Fibroblast of the conjunctiva (primary cell): ENCODE data around the gene ACTL9.

ENCODE experiments used
- DNase-seq: peaks from one replicate; pipeline ENCODE4 v3.0.0-alpha.2; 2010; ENCODE audit warnings: low read depth

The ACTL9 gene

DNA sequence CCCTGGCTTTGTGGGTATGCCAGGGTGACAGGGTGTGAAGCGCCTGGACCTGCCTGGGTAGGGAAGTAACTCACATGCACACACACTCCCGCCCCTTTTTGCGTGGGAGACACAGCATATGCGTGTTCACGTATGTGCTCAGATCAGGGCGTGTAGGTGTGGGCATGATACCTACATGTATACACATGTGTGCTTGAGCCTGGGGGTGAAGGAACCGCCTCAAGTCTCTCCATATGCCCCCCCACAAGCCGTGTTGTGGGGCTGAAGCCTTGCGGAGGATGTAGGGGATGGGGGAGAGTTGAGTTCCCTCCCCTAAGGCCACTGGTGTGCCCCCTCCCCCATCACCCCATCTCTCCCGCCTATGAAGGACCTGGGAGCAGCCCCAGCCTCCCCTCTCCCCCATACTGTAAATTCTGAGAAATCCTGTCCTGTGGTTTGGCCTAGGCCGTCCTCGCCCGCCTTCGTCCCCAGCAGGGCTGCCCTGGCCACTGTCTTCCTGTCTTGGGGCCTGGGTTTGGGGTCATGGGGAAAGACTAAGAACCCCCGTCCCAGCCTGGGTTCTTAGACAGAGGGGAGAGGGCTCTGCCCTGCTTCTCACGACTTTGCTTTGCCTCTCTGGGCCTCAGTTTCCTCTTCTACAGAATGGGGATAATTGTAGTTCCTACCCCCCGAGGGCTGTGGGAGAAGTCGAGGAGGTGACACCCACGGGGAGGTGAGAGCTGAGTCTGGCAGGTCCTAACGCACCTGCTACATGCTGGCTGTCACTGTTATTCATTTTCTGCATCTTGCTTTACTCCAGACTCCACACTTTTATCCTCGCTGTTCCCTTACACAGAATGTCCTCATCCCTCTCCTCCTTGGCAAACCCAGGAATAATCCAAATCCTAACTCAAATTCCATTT lies 14.3 kb downstream of the ACTL9 start:
- DNase-seq = no peak

DNA sequence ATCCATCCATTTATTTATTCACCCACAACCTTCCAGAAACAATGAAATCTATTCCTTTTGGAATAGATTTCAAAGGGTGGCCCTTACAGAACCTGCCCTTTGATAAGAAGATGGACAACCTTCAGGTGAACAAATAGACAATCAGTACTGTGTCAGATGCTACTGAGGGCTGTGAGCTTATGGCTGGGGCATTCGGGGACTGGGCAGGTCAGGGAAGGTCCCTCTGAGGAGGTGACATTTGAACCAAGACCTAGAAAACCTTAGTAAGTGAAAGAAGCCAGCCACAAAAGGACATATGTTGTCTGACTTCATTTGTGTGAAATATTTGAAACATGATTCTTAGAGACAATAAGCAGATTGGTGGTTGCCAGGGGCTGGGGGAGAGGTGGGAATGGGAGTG lies 15.7 kb downstream of the ACTL9 start:
- DNase-seq = no peak

DNA sequence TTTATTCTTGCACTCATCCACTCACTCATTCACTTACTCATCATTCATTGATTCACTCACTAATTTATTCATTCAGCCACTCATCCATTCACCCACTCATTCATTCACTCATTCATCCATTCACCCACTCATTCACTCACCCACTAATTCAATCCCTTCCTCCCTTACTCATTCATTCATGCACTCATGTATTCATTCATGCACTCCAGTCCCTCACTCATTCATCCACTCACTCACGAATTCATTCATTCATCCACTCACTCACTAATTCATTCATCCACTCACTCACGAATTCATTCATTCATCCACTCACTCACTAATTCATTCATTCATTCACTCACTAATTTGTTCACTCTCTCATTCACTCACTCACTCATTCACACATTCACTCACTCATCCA lies 16.1 kb downstream of the ACTL9 start:
- DNase-seq = no peak

DNA sequence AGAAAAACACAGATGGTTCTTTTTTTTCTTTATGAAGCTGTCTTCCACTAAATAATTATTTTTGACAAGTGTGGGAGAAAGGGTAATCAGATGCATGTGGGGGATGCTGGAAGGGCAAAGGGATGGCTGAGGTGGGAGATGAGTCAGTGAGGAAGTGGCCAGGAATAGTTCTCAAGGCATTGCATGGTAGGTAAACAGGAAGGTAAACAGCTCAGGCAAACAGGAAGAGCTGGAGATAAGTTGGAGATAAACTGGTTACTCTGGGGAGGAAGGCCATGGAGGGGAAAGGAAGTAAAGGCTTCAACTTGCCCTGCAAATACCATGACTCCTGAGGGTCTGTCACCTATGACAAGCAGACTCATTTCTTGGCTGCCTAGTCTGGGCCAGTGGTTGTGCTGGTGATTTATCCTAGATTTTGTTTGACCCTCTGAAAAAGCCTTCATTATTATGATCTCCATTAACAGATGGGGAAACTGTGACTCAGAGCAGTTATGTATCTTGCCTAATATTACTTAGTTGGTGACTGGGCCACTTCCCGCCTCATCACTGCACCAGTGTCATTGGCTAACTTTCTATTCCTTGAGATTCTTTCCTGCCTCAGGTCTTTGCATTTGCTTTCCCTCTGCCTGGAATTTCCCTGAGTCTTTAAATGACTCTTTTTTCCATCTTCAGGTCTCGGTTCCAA lies 17.1 kb downstream of the ACTL9 start:
- DNase-seq = no peak

DNA sequence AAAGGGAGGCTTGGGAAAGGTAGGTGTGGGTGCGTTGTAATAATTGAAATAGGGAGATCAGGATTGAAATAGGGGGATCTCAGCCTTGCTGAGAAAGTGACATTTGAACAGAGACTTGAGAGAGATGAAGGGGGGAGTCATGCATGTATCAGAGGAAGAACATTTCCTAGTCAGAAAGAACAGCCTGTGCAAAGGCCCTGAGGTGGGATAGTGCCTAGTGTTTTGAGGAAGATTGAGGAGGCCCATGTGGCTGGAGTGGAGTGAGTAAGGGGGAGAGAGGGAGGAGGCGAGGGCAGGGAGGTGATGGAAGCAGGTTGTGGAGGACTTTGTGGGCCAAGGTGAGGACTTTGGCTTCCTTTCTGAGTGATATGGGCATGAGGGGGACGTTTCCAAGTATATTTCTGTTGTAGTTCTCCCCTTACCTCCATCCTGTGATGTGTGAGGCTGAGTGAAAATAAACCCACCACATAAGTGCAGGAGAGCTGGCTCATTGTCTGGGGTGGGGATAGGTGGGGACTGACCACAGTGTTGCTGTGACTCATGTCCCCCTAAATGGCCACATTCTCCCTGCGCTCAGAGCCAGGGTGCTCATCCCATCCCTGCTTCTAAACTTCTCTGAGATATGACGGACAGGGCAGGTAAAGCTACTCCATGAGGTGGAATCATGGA lies 17.8 kb downstream of the ACTL9 start:
- no peak for DNase-seq

DNA sequence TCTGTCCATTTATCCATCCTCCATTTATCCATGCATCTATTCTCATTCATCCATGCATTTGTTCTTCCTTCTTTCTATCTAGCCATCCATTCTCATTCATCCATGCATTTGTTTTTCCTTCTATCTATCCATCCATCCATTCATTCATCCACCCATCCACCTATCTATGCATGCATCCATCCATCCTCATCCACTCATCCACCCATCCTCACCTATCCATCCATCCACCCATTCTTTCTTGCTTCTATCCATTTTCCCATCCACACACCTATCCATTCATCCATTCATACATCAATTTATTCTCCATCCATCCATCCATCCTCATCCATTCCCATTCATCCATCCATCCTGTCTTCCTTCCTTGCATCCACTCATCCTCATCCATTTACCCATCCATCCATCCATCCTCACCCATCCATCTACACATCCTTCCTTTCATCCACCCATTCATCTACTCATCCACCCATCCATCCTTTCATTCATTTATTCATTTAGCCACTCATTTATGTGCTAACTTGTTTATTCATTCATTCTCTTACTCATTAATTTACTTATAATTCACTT lies 20.3 kb downstream of the ACTL9 start:
- no peak for DNase-seq

DNA sequence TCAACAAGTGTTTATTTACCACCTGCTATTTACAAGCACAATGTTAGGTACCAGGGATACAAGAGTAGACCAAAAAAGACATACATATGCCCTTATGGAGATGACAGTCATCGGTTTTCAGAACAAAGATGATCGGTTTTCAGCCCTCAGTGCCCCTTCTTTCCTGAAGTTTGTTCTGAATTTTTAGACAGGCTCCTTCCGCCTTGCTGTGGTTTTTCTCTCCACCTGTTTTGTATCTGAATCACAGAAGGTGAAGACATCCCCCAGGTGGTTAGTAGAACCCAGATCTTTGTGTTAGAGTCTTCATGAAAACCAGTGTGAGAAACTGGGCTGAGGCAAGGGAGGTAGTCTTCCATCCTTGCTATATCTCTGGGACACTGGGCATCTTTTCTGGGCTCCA lies 23.5 kb downstream of the ACTL9 start:
- no peak for DNase-seq

DNA sequence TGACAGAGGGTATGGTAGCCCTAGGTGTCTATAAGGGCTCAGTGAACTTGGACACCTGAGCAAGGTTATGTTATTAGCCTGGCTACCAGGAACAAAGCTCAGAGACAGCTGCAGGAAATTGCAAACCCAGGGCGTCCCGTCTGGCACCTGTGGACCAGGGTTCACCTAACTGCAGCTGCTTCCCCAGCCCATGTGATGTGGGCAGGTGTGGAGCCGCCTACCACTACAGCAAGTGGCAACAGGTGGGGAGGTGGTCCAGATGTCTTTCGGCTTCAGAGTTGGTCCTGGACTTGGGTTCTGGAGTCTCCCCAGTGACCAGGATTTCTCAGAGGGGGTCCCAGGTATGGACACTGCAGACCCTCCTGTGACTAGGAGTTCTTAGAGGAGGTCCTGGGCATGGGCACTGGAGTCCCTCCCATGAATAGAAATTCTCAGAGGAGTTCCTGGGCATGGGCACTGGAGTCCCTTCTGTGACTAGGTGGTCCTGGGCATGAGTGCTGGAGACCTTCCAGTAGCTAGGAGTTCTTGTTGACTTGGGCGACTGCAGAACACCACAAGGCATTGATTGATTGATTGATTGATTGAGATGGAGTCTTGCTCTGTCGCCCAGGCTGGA lies 25.2 kb downstream of the ACTL9 start:
- no peak for DNase-seq

DNA sequence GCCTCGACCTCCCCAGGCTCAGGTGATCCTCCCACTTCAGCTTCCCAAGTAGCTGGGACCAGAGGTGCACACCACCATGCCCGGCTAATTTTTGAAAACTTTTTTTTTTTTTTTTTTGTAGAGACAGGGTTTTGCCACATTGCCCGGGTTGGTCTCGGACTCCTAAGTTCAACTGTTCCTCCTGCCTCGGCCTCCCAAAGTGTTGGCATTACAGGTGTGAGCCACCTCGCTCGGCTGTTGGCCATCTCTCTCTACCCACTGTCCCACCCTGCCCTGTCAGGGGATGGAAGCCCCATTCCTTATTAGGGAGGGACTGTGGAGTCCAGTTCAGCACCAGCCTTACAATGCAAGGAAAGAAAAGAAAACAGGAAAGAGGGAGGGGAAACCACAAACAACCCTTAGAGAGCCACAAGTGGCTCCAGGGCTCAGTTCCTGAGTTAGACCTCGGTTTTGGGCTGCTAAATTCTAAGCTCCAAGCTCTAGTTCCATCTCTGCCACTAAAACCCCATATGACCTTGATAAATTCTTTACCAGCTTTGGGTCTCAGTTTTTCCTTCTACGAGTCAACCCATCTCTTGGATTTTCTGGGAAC lies 31.7 kb downstream of the ACTL9 start:
- no peak for DNase-seq

DNA sequence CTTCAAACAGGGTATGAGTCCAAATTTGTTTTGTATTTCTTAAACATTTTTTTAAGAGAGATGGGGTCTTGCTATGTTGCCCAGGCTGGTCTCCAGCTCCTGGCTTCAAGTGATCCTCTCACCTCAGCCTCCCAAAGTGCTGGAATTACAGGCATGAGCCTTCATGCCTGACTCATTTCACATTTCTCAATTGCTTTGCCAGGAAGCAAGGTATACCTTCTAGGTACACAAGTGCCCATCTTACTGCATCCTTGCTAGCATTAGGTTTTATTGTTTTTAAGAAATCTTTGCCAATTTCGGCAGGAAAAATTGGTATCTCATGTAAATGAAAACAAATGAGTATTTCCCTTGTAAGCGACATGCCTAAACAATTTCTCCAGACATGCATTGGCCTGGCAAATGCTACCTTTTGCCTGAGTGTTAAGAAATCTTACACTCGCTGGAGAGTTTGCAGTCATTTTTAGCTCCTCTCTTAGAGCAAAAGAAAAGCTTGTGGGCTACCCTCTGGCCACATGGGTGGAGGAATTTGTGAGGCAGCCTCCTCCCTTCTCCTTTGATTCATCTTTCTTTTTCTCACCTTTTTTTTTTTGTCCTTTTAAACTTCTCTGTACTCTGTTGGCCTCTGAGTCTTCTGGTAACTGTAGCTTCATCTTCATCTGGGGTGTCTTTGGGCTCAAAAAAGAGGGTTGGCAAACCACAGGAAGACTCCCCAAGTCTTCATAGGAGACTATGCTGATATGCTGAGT lies 33.0 kb downstream of the ACTL9 start:
- DNase-seq = no peak

DNA sequence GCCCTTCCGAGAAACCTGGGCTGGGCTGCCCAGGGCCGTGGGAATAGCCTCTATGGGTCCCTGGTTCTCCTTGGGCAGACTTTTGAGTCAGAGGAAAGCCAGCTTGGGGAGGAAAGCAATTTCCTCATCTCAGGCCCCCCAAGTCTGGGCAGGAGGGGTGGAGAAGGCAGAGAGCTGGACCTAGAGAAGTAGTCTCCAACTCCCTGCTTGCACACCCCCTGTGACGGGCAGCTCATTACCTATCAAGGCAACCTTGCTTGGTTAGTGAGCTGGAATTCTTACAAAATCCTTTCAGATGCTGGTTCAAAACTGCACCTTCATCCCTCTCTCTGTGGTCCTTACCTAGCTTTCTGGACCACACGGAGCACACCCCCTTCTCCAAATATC lies 33.9 kb downstream of the ACTL9 start:
- DNase-seq = no peak

DNA sequence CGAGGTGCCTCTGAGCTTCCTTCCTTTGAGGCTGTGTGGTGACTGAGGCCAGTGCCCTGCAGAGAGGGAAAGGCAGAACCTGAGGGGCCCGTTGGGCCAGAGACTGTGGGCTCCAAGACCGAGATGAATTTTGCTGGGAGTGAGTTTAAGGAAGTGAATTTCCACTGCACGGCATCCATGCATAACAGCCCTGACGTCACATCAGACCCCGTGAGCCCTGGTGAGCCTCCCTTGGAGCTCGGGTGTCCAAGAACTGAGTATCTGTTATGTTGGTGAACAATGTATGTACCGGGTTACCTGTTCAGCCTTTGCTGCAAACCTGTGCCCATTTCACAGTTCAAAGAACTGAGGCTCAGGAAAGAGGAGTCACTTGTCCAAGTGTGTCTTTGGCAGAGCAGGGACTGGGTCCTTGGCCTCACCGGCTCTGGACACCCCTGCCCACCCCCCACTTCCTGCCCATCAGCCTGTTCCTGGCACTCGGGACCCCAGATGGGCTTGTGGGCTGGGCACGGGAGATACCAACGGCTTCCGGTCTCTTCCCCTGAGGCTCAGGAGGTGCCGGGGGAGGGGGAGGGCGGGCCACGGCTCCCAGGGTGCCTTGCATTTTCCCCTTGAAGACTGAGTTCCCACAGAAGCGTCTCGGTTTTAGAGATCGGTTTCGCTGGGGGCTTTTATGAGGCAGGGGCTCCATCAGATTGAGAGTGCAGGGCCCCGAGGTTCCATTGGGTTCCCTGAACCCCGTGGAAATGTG lies 34.5 kb downstream of the ACTL9 start:
- DNase-seq = no peak

DNA sequence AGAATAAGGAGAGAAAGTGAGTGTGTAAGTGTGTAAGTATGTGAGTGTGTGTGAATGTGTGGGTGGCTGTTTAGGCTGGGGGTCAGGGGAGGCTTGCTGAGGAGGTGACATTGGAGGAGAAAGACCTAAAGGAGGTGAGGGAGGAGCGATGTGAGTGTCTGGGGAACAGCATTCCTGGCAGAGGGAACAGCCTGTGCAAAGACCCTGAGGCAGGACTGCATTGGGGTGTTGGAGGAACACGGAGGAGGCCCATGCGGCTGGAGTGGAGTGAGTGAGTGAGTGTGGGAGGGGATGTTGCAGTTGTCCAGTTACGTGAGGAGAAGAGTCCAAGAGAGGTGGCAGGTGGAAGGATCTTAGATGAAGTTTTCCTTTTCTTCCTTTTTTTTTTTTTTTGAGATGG lies 36.3 kb downstream of the ACTL9 start:
- DNase-seq = no peak

DNA sequence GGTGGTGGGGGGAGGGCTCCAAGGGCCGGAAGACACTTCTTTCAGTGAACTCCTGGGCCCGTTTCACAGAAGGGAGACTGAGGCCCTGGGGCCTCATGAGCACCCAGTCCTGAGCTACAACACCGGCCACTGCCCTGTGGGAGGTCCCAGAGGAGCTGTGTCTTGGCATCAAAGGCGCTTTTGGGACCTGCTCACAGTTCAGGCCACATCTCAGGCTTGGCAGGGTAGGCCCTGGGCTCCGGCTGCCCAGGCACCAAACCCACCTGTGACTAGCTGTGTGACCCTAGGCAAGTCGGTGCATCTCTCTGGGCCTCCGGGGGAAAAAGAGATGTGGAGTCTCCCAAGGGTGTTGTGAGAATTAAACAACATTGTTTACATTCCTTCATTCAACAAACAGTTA lies 38.7 kb downstream of the ACTL9 start:
- no peak for DNase-seq

DNA sequence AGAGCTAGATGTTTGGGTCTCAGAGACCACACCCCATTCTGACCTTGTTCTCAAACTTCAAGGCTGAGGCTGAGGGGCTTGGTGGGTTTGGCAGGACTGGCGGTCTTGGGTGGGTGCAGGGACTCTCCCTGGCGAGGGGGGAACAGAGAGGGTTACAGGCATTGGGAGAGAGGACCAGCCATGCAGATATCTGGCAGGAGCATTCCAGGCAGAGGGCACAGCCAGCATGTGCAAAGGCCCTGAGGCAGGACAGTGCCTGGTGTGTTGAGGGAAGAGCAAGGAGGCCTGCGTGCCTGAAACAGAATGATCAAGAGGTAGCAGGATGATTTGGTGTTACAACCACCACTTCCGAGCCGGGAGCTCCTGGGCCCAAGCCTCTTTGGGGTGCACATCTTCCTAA lies 40.7 kb downstream of the ACTL9 start:
- no peak for DNase-seq

DNA sequence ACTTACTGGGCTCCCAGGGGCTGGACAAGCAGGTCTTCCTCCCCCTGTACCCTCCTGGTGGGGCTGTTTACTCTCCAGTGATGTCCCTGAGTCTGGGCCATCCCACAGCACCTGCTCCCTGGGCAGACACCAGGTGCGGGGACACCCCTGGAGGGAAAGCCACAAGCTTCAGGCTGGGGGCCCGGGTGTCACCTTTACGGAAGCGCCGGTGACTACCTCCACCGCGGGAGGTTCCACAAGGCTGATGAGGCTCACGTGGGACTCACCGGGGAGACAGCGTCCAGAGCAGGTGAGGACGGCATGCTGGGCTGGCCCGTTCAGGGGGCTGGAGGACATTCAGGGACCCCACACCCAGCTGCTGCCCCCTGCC lies 43.3 kb downstream of the ACTL9 start:
- DNase-seq = no peak

DNA sequence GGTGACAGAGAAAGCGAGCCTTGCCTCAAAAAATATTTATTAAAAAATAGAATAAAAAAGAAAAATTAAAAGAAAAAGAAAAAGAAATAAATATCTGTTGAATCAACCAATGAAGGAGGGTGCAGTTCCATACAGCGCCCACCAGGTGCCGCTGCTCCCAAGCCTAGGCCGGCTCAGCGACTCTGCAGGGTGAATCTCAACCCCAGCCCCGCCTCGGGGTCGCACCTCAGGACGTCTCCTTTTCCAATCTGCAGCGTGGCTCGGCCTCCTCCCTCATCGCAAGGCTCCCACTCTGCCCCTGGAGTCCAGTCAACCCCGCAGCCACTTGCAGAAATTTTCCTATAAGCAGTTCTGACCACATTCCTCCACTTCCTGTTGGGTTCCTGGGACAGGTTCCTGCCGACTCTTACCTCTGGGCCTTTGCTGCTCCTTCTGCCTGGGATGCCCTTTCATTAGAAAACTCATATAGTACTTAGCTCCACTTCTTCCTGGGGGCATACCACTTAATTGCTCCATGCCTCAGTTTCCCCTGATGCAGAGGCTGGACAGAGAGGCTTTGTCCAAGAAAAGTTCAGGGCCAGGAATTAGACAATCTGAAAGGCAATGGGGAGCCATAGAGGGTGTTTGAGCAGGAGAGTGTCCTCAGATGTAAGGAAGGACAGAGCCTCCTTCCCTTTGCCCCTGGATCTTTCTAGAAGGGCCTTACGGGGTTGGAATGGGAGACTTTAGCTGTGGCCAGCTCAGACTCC lies 43.8 kb downstream of the ACTL9 start:
- peak; percentile 12 for DNase-seq

DNA sequence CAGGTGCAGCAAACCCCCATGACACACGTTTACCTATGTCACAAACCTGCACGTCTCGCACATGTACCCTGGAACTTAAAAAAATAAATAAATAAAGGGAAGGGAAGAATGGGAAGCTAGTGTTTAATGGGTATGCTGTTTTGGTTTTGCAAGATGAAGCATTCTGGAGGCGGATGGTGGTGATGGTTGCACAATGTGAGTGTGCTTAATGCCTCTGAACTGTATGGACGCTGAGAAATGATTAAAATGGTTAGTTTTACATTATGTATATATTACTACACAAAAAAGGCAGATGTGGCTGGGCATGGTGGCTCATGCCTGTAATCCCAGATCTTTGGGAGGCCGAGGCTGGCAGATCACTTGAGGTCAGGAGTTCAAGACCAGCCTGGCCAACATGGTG lies 50.4 kb downstream of the ACTL9 start:
- no peak for DNase-seq
